ENCODE results near the gene HOXD11.

GRCh38 chr2:176066645-176067588, 40.2 kb upstream of the HOXD11 start:
- TF ChIP-seq CTCF (IDR thresholded peaks at IDR 0.05; ENCODE audit: extremely low read depth in 1 of 2, insufficient read depth in 1 of 2, low read depth in 1 of 2, low read length in 2 of 2) (no peak), POLR2A (IDR thresholded peaks at IDR 0.05; ENCODE audit: low read depth, low read length) (no peak), FOS (IDR thresholded peaks at IDR 0.05; ENCODE audit: borderline replicate concordance, insufficient read depth, low read length) (no peak), GATA2 (IDR thresholded peaks at IDR 0.05; ENCODE audit: insufficient read depth, insufficient read length, low read depth, low read length) (no peak), EZH2 (IDR thresholded peaks at IDR 0.05; ENCODE audit: borderline replicate concordance, low read depth, low read length, severe bottlenecking) (no peak), POLR2AphosphoS5 (IDR thresholded peaks at IDR 0.05; ENCODE audit: insufficient read depth, low read depth, low read length) (no peak), JUN (IDR thresholded peaks at IDR 0.05; ENCODE audit: borderline replicate concordance, insufficient read depth, insufficient read length, low read depth) (no peak), MAX (IDR thresholded peaks at IDR 0.05; ENCODE audit: insufficient read depth, insufficient read length) (no peak), MYC (IDR thresholded peaks at IDR 0.05; ENCODE audit: low read depth, low read length) (no peak)

Data from endothelial cell of umbilical vein (primary cell).